ENCODE data around the gene MAD1L1. TPM values are rescaled to one million over a fixed set of nuclear protein-coding genes. Genes with fewer than 3 reads are reported as not detected.

The MAD1L1 gene
- total and polyA plus RNA-seq, 2 donors (not counting 3 experiments of a cell fraction or from before 2014, with no cell fraction given), result 34.1 to 42.3 TPM

DNA sequence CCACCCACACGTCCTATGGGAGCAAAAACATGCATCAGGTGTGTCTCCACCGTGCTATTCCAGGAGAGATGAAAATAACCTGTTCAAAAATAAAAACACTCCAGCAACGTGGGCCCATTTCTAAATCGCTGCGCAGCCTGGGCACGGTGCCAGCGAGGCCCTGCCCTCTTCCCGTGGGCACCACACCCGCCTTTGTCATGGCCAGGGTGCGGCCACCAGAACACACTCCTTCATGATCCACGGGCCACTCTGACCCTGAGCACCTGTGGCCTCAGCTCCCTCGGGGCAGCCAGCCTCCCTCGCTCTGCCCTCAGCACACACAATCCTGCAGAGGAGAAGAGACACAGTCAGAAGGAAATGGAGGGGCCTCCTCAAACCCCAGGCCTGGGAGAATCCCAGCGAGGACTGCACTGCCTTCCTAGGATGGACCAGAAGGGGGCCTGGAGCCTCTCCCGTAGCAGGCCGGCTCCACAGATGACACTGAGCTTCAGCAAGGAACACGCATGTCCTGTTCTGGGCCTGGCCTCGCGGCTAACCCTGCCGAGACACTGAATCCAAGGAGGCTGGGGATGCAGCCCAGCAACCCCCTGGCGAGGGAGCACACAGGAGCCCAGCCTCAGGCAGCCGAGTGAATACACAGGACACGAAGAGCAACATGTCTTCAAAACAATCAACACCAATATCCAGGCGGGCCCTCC is 169.0 kb downstream of the MAD1L1 start:
- peaks cover 0 to 4% of the 10 kb centered on the region in 2 experiments for H3K36me3 ChIP-seq (ENCODE audit: control insufficient read depth in 2 of 2, extremely low read depth in 1 of 2, insufficient read depth in 2 of 2, low read length in 2 of 2)
- DNase-seq (ENCODE audit: low read depth, low spot score), result peak; percentile 43
- ChIA-PET CTCF (interaction anchor here (0.6 to 1.6 kb wide), 8 partner anchors 9 to 146 kb away, joined by 3 to 8 read pairs (median 4); no protein-coding TSS in a partner anchor), POLR2A (no interaction called here)
- peaks cover 6% of the 10 kb centered on the region for H3K4me1 ChIP-seq (ENCODE audit: control insufficient read depth, extremely low read depth, insufficient read depth, low read length)
- no peaks in the 10 kb centered on the region for H4K20me1 ChIP-seq (replicated peaks; ENCODE audit: control insufficient read depth, extremely low read depth, insufficient read depth, low read length)
- no peaks in the 10 kb centered on the region for H3K9me3 ChIP-seq (replicated peaks; ENCODE audit: control insufficient read depth, insufficient read depth, low read length)
- H3K27me3 ChIP-seq (ENCODE audit: control insufficient read depth in 2 of 2, insufficient read depth in 2 of 2, low read length in 2 of 2), result no peaks in the 10 kb centered on the region
- no peak overlapping the region for H3K4me2 ChIP-seq (ENCODE audit: insufficient read depth, low read length)
- no peak overlapping the region for H3K4me3 ChIP-seq (replicated peaks in 1 of 3; ENCODE audit: insufficient read depth in 1 of 3, low read depth in 1 of 3, low read length in 3 of 3)
- no peaks in the 10 kb centered on the region for H3K79me2 ChIP-seq (ENCODE audit: control insufficient read depth, insufficient read depth, low read length)
- peak; percentile 54 for FAIRE-seq
- intact Hi-C loops (cut with micrococcal nuclease), result no loop called here
- BruUV-seq (replicated peaks), result no TSS peak
- H3K27ac ChIP-seq (ENCODE audit: insufficient read depth, low read depth, low read length), result no peak overlapping the region
- TF ChIP-seq GATA2 (IDR thresholded peaks at IDR 0.05; ENCODE audit: insufficient read depth, insufficient read length, low read depth, low read length), result no peak
- TF ChIP-seq, protein P1, sequence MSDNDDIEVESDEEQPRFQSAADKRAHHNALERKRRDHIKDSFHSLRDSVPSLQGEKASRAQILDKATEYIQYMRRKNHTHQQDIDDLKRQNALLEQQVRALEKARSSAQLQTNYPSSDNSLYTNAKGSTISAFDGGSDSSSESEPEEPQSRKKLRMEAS (IDR thresholded peaks at IDR 0.05; ENCODE audit: insufficient read depth, insufficient read length), result no peak
- TF ChIP-seq JUN (IDR thresholded peaks at IDR 0.05; ENCODE audit: borderline replicate concordance, insufficient read depth, insufficient read length, low read depth), result no peak
- TF ChIP-seq, protein P2, sequence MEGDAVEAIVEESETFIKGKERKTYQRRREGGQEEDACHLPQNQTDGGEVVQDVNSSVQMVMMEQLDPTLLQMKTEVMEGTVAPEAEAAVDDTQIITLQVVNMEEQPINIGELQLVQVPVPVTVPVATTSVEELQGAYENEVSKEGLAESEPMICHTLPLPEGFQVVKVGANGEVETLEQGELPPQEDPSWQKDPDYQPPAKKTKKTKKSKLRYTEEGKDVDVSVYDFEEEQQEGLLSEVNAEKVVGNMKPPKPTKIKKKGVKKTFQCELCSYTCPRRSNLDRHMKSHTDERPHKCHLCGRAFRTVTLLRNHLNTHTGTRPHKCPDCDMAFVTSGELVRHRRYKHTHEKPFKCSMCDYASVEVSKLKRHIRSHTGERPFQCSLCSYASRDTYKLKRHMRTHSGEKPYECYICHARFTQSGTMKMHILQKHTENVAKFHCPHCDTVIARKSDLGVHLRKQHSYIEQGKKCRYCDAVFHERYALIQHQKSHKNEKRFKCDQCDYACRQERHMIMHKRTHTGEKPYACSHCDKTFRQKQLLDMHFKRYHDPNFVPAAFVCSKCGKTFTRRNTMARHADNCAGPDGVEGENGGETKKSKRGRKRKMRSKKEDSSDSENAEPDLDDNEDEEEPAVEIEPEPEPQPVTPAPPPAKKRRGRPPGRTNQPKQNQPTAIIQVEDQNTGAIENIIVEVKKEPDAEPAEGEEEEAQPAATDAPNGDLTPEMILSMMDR (IDR thresholded peaks at IDR 0.05; ENCODE audit: extremely low read depth in 1 of 2, insufficient read depth in 1 of 2, low read depth in 1 of 2, low read length in 2 of 2), result peak; percentile 23 to 59
- no peak for TF ChIP-seq POLR2AphosphoS5 (IDR thresholded peaks at IDR 0.05; ENCODE audit: insufficient read depth, low read depth, low read length)
- no peak for TF ChIP-seq FOS (IDR thresholded peaks at IDR 0.05; ENCODE audit: borderline replicate concordance, insufficient read depth, low read length)
- H3K9me1 ChIP-seq (replicated peaks; ENCODE audit: control insufficient read depth, extremely low read depth, insufficient read depth, low read length), result no peaks in the 10 kb centered on the region
- H2AFZ ChIP-seq (ENCODE audit: low read depth, low read length), result peak overlapping the region; percentile 67
- no peak overlapping the region for H3K9ac ChIP-seq (replicated peaks; ENCODE audit: extremely low read depth, insufficient read depth, low read length)
- dilution Hi-C loops (cut with MboI; ENCODE audit: extremely low pct_ligation_motif_present, low sequenced_read_pairs), result no loop called here
